Endothelial cell of umbilical vein (primary cell): ENCODE measurements around the gene DMD. TPM values are rescaled to one million over a fixed set of nuclear protein-coding genes. Genes with fewer than 3 reads are reported as not detected.
A peak's percentile ranks its signal among the peaks of the same experiment; 100 is the strongest.

ENCODE experiments used
- BruUV-seq: library from RNA; stranded (reverse); fragments of 400-500 nt; replicated peaks from 2 replicates; lab custom pipeline; 2021; lab: Mats Ljungman, UMichigan
- CTCF ChIA-PET: fragments of 300-600, 350-600 bp; sonication (Branson Sonifier 250); formaldehyde crosslinking; loops from one replicate; lab custom pipeline; 2021; ENCODE audit warnings: antibody characterized with exemption, inconsistent platforms; lab: Charles Lee
- POLR2A ChIA-PET: fragments of 300-600, 350-600 bp; sonication (Branson Sonifier 250); formaldehyde crosslinking; loops from one replicate; lab custom pipeline; 2021; ENCODE audit warnings: antibody characterized with exemption, inconsistent platforms; lab: Charles Lee
- DNase-seq: peaks from one replicate; pipeline ENCODE4 v3.0.0-alpha.2; 2011; ENCODE audit warnings: low read depth, low spot score
- FAIRE-seq: peaks from 2 replicates; lab custom pipeline; 2011; peaks lifted over from hg19 to GRCh38; lab: Jason Lieb, UNC
- H2AFZ ChIP-seq: 2 replicates; pipeline ENCODE4 v1.6.0; 2012; ENCODE audit warnings: low read depth, low read length, control low read depth, inconsistent platforms
- H3K27ac ChIP-seq: 2 replicates; pipeline ENCODE4 v1.5.1; 2011; ENCODE audit warnings: low read depth, mild to moderate bottlenecking, control low read depth, low read length, moderate library complexity; ENCODE audit not compliant: insufficient read depth
- H3K27me3 ChIP-seq, 2 experiments: 2 replicates each; pipeline versions ENCODE4 v1.6.0 to v1.6.1; 2011; ENCODE audit warnings: low read length in 2 of 2, mixed read lengths in 1 of 2; ENCODE audit not compliant: control insufficient read depth in 2 of 2, insufficient read depth in 2 of 2
- H3K36me3 ChIP-seq, 2 experiments: 2 replicates in 1 of 2; 3 replicates in 1 of 2; pipeline ENCODE4 v1.5.1; 2011; ENCODE audit warnings: low read length in 2 of 2, mild to moderate bottlenecking in 1 of 2, moderate library complexity in 1 of 2; ENCODE audit not compliant: control insufficient read depth in 2 of 2, insufficient read depth in 2 of 2; ENCODE audit errors: extremely low read depth in 1 of 2
- H3K4me1 ChIP-seq: 3 replicates; pipeline ENCODE4 v1.5.1; 2011; ENCODE audit warnings: mild to moderate bottlenecking, low read length; ENCODE audit not compliant: control insufficient read depth, insufficient read depth; ENCODE audit errors: extremely low read depth
- H3K4me2 ChIP-seq: 2 replicates; pipeline ENCODE4 v1.6.1; 2011; ENCODE audit warnings: low read length, control low read depth, mixed read lengths; ENCODE audit not compliant: insufficient read depth
- H3K4me3 ChIP-seq, 3 experiments: fragments of 200-600 bp in 1 of 3; sonication (generic), shearing (Covaris generic) in 1 of 3; replicated peaks in 1 of 3; 2 replicates each; pipeline ENCODE4 v1.5.1; 2011 to 2016; ENCODE audit warnings: control low read depth in 3 of 3, low read length in 3 of 3, mild to moderate bottlenecking in 2 of 3, inconsistent platforms in 1 of 3, low read depth in 1 of 3, moderate library complexity in 1 of 3; ENCODE audit not compliant: insufficient read depth in 1 of 3
- H3K79me2 ChIP-seq: 2 replicates; pipeline ENCODE4 v1.6.0; 2012; ENCODE audit warnings: low read length, inconsistent platforms; ENCODE audit not compliant: control insufficient read depth, insufficient read depth
- H3K9ac ChIP-seq: replicated peaks from 2 replicates; pipeline ENCODE3; 2011; ENCODE audit warnings: low read length, control low read depth; ENCODE audit not compliant: insufficient read depth; ENCODE audit errors: extremely low read depth
- H3K9me1 ChIP-seq: replicated peaks from 3 replicates; pipeline ENCODE4 v1.6.0; 2011; ENCODE audit warnings: mild to moderate bottlenecking, low read length; ENCODE audit not compliant: control insufficient read depth, insufficient read depth; ENCODE audit errors: extremely low read depth
- H3K9me3 ChIP-seq: replicated peaks from 2 replicates; pipeline ENCODE4 v1.5.1; 2012; ENCODE audit warnings: low read length, inconsistent platforms; ENCODE audit not compliant: control insufficient read depth, insufficient read depth
- H4K20me1 ChIP-seq: replicated peaks from 2 replicates; pipeline ENCODE3; 2011; ENCODE audit warnings: mild to moderate bottlenecking, low read length; ENCODE audit not compliant: control insufficient read depth, insufficient read depth; ENCODE audit errors: extremely low read depth
- CTCF ChIP-seq, 2 donors: IDR thresholded peaks; 1 replicate in 1 of 2; 2 replicates in 1 of 2; pipeline ENCODE4 v1.5.1; 2011; ENCODE audit warnings: low read length in 2 of 2, mild to moderate bottlenecking in 2 of 2, moderate library complexity in 2 of 2, control low read depth in 1 of 2, inconsistent platforms in 1 of 2, low read depth in 1 of 2; ENCODE audit not compliant: insufficient read depth in 1 of 2; ENCODE audit errors: extremely low read depth in 1 of 2
- EZH2 ChIP-seq: IDR thresholded peaks from 2 replicates; pipeline ENCODE4 v1.6.1; 2012; ENCODE audit warnings: borderline replicate concordance, low read depth, mild to moderate bottlenecking, moderate library complexity, low read length, inconsistent platforms; ENCODE audit not compliant: severe bottlenecking
- FOS ChIP-seq: IDR thresholded peaks from 2 replicates; pipeline ENCODE4 v1.6.1; 2011; ENCODE audit warnings: mild to moderate bottlenecking, low read length, moderate library complexity, borderline replicate concordance; ENCODE audit not compliant: insufficient read depth
- GATA2 ChIP-seq: IDR thresholded peaks from 2 replicates; pipeline ENCODE4 v1.7.0; 2011; ENCODE audit warnings: low read depth, mild to moderate bottlenecking, moderate library complexity, mixed read lengths, low read length; ENCODE audit not compliant: insufficient read length, insufficient read depth
- JUN ChIP-seq: IDR thresholded peaks from 2 replicates; pipeline ENCODE4 v1.6.1; 2011; ENCODE audit warnings: borderline replicate concordance, low read depth; ENCODE audit not compliant: insufficient read length, insufficient read depth
- MAX ChIP-seq: IDR thresholded peaks from 2 replicates; pipeline ENCODE4 v1.6.1; 2011; ENCODE audit not compliant: insufficient read depth, insufficient read length
- MYC ChIP-seq: IDR thresholded peaks from one replicate; pipeline ENCODE4 v1.6.1; 2011; ENCODE audit warnings: mild to moderate bottlenecking, low read depth, low read length
- POLR2A ChIP-seq: IDR thresholded peaks from 2 replicates; pipeline ENCODE4 v1.6.1; 2012; ENCODE audit warnings: low read depth, mild to moderate bottlenecking, control low read depth, low read length
- POLR2AphosphoS5 ChIP-seq: IDR thresholded peaks from 2 replicates; pipeline ENCODE4 v1.6.1; 2012; ENCODE audit warnings: low read depth, mild to moderate bottlenecking, control low read depth, low read length, moderate library complexity; ENCODE audit not compliant: insufficient read depth
- dilution Hi-C: fragments of 300-500 bp; cut with MboI; formaldehyde crosslinking; loops from one replicate; pipeline ENCODE4 v1.15.0; 2019; ENCODE audit warnings: low sequenced_read_pairs; ENCODE audit not compliant: extremely low pct_ligation_motif_present
- intact Hi-C: fragments of 100-400 bp; cut with micrococcal nuclease; formaldehyde crosslinking; loops from one replicate; pipeline ENCODE4 v1.10.0; 2022
- polyA plus RNA-seq, 4 experiments: library from polyadenylated mRNA; depleted of rRNA in 3 of 4; stranded (reverse) in 3 of 4; unstranded in 1 of 4; fragments of >200 nt; gene quantifications; 2 replicates each; pipeline versions ENCODE4 v1.2.1 to v1.2.3, GENCODE V29; 2011 to 2012; ENCODE audit warnings: missing spikeins in 1 of 4
- total RNA-seq: library from RNA; stranded (reverse); gene quantifications from 2 replicates; pipeline ENCODE4 v1.2.3, GENCODE V29; 2021

DMD gene
- total and polyA plus RNA-seq, 2 donors (not counting 3 experiments of a cell fraction or from before 2014, with no cell fraction given) = 7.3 to 9.0 TPM

- Histone ChIP-seq H4K20me1 (no peaks in the 10 kb centered on the region), H2AFZ (no peak overlapping the region), H3K79me2 (no peaks in the 10 kb centered on the region), H3K27ac (no peak overlapping the region), H3K27me3 (no peaks in the 10 kb centered on the region), H3K4me1 (peaks cover 3% of the 10 kb centered on the region), H3K9ac (no peak overlapping the region), H3K4me2 (no peak overlapping the region), H3K9me1 (no peaks in the 10 kb centered on the region), H3K36me3 (no peaks in the 10 kb centered on the region), H3K4me3 (no peak overlapping the region), H3K9me3 (no peaks in the 10 kb centered on the region)
- dilution Hi-C loops (no loop called here), intact Hi-C loops (no loop called here)
- ChIA-PET POLR2A (no interaction called here), CTCF (no interaction called here)
- peak; percentile 68 for DNase-seq
- no peak for TF ChIP-seq POLR2AphosphoS5
- peak; percentile 59 for TF ChIP-seq JUN
- TF ChIP-seq GATA2 = peak; percentile 83
- no peak for TF ChIP-seq CTCF (IDR thresholded peaks at IDR 0.05; ENCODE audit: extremely low read depth in 1 of 2, insufficient read depth in 1 of 2, low read depth in 1 of 2, low read length in 2 of 2)
- no peak for TF ChIP-seq EZH2
- no peak for TF ChIP-seq MAX
- TF ChIP-seq FOS = peak; percentile 28
- TF ChIP-seq MYC = no peak
- TF ChIP-seq POLR2A = no peak
- BruUV-seq = no TSS peak
- no peak for FAIRE-seq
Observed at GRCh38 chrX:31258166-31258565, 1953.2 kb downstream of the DMD start.
